ENCODE measurements around the gene ULK1.

ULK1 gene

GRCh38 chr12:131911028-131911650 lies 16.7 kb downstream of the ULK1 start:
- DNase-seq (ENCODE audit: low read depth), result no peak
- H3K4me3 ChIP-seq (ENCODE audit: low read length), result no peak overlapping the region
- TF ChIP-seq CTCF (IDR thresholded peaks at IDR 0.05; ENCODE audit: insufficient read depth, low read depth, low read length, missing control alignments), result no peak

GRCh38 chr12:131911851-131912477 lies 17.5 kb downstream of the ULK1 start:
- no peak for TF ChIP-seq CTCF (IDR thresholded peaks at IDR 0.05; ENCODE audit: insufficient read depth, low read depth, low read length, missing control alignments)
- no peak overlapping the region for H3K4me3 ChIP-seq (ENCODE audit: low read length)
- no peak for DNase-seq (ENCODE audit: low read depth)

GRCh38 chr12:131912518-131913274 lies 18.3 kb downstream of the ULK1 start:
- no peak overlapping the region for H3K4me3 ChIP-seq (ENCODE audit: low read length)
- DNase-seq (ENCODE audit: low read depth), result peak; percentile 58
- TF ChIP-seq CTCF (IDR thresholded peaks at IDR 0.05; ENCODE audit: insufficient read depth, low read depth, low read length, missing control alignments), result no peak

- no peak for TF ChIP-seq CTCF (IDR thresholded peaks at IDR 0.05; ENCODE audit: insufficient read depth, low read depth, low read length, missing control alignments)
- DNase-seq (ENCODE audit: low read depth), result no peak
- no peak overlapping the region for H3K4me3 ChIP-seq (ENCODE audit: low read length)
Observed at GRCh38 chr12:131913666-131914065, 19.2 kb downstream of the ULK1 start.

GRCh38 chr12:131914179-131914702 lies 19.8 kb downstream of the ULK1 start:
- no peak overlapping the region for H3K4me3 ChIP-seq (ENCODE audit: low read length)
- TF ChIP-seq CTCF (IDR thresholded peaks at IDR 0.05; ENCODE audit: insufficient read depth, low read depth, low read length, missing control alignments), result no peak
- DNase-seq (ENCODE audit: low read depth), result no peak

DNA sequence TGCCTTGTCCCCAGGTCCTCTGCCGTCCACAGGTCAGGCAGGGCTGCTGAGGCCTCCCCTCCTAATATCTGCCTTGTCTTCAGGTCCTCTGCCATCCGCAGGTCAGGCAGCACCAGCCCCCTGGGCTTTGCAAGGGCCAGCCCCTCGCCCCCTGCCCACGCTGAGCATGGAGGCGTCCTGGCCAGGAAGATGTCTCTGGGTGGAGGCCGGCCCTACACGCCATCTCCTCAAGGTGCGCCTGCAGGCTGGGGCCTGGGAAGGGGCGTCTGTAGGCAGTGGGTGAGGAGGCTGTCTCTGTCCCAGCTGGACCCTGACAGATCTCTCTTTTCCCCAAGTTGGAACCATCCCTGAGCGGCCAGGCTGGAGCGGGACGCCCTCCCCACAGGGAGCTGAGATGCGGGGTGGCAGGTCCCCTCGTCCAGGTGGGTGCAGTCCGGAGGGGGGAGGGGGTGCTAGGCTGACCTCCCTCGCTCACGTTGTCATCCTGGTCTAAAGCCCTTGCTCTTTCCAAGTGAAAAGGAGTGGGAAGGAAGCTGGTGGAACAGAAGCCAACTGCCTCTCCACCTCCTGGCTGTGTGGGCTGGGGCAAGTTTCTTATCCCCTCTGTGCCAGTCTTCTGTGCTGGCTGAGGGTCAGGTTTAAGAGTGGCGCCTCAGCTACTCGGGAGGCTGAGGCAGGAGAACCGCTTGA lies 20.7 kb downstream of the ULK1 start:
- no peak for DNase-seq (ENCODE audit: low read depth)
- no peak overlapping the region for H3K4me3 ChIP-seq (ENCODE audit: low read length)
- no peak for TF ChIP-seq CTCF (IDR thresholded peaks at IDR 0.05; ENCODE audit: insufficient read depth, low read depth, low read length, missing control alignments)

Measured in epithelial cell of esophagus (primary cell).